GM12892 (cell line): Measurements from ENCODE around the gene DOCK2.
"Not testable (repeated sequence)": the region's sequence is repeated elsewhere in the genome, so short reads cannot be mapped to it uniquely, and the experiment has no call there.

ENCODE experiments used
- POLR2A ChIP-seq: IDR thresholded peaks from 2 replicates; pipeline ENCODE4 v1.6.1; 2011; ENCODE audit warnings: low read depth, low read length, control low read depth
- POLR2AphosphoS5 ChIP-seq: IDR thresholded peaks from 2 replicates; pipeline ENCODE4 v1.6.1; 2011; ENCODE audit warnings: low read depth, low read length, control low read depth

- TF ChIP-seq POLR2AphosphoS5, POLR2A: not testable (repeated sequence)
Observed at GRCh38 chr5:169833681-169834292, 196.7 kb downstream of the DOCK2 start.
